GM11168 (cell line): Measurements from ENCODE around the gene MAP7.

Experiments used
- in situ Hi-C: fragments of 300-500 bp; cut with MboI; formaldehyde crosslinking; loops from one replicate; pipeline ENCODE4 v1.12.0; 2022; ENCODE audit warnings: low sequenced_read_pairs; ENCODE audit not compliant: unreplicated experiment

Gene MAP7

DNA sequence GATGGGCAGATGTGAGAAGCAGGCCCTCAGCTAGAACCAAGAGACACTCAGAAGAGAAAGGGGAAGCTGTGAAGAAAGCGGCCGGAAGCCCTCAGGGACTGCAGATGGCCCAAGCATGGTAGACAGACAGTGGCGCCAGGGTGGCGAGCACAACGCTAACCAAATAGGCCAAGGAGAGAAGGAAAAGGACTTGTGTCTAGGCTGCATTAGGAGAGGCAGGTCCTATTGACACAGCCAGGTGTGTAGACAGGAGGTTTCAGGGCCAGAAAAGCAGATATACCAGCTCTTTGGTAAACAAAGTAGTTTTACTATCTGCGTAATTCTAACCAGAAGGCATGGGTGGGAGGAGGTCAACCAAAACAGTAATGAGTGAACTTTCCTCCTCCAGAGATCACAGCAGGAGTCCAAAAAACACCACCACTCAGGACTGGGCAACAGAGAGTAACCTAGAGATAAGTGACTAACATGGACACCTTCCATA lies 15.8 kb upstream of the MAP7 start:
- in situ Hi-C loops: no loop called here

DNA sequence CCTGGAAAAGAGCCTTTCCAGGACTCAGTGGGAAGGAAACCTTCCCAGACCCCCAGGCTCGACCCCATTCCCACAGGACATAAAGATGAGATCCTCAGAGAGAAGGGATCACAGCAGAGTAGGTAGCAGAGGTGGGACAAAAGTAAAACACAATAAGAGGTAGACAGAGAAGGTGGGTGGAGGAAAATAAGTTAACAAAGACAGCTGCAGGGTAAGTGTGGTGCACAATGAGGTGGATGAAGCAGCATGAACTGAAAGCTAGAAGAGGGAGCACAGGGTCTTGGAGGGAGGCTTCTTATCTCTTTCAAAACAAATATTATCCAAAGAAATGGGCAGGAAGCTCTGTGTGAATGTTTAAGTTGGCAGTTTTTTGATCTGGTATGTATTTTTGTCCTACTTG lies 14.0 kb upstream of the MAP7 start:
- in situ Hi-C loops: no loop called here

DNA sequence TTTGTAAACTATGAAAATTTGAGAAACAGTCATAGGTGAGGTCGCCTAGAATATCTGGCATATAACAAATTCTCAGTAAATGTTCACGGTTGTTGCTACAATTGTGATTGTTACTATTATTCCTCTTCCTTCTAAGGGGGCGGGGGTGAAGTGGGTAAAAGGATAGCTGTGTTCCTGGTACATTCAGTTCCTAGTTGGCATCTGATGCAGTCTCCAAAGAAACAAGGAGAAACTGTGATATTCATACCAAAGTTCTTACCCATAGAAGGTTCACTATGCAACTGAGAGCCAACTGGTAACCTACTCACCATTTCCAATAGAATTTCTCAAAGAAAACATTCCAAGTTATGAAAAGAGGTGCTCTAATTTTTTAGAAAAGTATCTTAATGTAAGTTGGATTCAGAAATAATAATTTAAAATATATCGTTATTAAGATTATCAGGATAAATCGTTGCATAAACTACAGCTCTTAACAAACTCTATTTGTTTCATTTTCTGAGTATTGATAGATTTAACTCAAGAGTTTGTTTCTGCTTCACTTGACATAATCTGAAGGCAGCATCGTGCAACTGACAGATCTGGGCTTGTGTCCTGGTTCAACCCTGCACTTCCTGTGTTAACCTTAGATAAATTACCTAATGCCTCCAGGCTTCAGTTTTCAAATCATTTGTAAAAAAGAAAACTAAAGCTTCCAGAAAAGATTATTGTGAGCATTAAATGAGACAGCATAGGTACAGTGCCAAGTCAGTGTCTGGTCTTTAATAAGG lies 13.3 kb upstream of the MAP7 start:
- in situ Hi-C loops: no loop called here

DNA sequence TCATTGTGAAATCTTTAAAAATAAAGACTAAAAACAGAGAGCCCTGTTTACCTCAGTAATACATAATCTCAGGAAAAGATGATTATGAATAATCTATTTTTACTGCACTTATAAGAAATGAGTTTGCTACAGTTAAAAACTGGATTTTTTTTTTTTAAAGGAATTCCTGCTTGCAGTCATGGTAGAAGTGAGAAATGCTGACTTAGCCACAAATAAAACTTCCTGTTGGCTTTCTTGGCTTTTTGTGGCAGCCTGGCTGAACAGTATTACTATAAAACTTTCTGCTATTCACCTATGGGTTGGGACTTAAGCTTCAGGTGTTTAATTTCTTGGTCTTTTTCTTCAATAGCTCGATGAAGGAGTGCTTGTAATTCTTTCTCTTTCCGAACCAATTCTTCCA lies 12.0 kb upstream of the MAP7 start:
- in situ Hi-C loops: no loop called here

DNA sequence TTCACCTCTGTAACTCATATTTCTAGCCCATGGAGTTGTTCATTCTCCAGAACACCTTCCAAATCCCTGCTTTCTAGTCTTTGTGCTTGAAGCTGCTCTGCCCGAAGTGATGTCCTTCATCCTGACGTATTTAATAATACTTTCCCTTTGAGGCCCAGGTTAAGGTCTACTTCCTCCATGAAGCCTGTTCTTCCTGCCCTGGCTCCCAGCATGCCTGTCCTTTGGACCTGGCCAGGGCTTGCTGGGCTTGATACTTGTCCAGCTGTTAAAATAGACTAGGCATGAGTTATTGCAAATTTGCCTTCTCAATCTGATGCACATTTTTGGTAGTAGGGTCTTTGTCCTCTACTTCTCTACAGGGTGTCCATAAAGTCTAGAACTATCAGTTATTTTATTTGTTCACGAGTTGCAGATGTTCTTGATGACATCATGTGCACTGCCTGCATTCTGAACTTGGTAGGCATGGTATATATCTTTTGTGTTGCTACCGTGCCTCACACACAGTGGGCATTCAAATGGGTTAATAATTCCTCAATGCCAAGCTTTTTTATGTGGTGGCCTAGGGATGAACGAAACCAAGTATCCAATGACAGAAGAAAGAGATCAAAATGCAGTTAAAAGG lies 3.1 kb upstream of the MAP7 start:
- in situ Hi-C loops: no loop called here

DNA sequence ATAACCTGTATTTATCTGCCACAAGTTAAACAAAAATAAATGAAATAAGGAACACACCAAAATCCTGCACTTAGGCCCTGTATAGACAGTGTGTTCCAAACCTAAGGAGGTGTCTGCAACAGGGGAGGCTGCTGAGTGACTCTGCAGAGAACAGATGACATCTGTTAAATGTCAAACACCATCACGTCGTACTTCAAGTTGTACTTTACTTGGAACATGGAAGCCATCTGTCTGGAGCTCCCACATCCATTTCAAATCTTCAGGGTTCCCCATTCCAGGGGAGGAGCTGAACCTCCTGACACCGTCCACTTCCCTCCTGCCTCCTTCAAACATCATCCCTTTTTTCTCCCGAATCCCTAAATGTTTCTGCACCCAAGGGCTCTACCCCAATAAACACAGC lies 1.8 kb upstream of the MAP7 start:
- in situ Hi-C loops: no loop called here

DNA sequence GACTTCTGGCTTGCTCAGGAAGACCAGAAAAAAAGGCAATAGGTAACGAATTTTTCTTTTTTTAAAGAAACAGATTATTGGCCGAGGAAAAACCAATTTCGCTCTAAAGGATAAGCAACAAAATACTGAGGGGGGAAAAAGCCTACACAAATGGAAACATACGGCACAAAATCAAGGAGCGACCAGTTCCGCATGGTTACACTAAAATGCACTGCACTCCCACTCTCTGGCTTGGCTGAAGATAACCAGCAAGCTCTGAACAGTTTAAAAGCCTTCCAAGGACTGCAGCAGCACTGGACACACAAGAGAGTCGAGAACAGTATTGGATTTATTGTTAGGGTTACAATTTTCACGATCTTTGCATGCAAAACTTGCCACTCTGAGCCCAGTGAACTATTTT lies 881 bp upstream of the MAP7 start:
- in situ Hi-C loops: no loop called here

DNA sequence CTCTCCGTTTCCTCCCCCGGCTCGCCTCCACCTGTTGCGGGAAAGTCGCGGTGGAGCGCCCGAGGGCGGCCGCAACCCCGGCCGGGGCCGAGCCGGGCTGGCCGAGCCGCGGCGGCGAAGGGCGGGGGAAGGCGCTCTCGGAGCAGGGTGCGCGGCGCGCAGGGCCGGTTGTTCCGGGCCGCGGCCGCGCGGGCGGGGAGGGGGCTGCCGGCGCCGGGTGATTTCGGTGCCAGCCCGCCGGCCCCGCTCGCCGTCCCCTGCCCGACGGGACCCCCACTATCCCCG lies 235 bp downstream of the MAP7 start:
- in situ Hi-C loops: no loop called here

DNA sequence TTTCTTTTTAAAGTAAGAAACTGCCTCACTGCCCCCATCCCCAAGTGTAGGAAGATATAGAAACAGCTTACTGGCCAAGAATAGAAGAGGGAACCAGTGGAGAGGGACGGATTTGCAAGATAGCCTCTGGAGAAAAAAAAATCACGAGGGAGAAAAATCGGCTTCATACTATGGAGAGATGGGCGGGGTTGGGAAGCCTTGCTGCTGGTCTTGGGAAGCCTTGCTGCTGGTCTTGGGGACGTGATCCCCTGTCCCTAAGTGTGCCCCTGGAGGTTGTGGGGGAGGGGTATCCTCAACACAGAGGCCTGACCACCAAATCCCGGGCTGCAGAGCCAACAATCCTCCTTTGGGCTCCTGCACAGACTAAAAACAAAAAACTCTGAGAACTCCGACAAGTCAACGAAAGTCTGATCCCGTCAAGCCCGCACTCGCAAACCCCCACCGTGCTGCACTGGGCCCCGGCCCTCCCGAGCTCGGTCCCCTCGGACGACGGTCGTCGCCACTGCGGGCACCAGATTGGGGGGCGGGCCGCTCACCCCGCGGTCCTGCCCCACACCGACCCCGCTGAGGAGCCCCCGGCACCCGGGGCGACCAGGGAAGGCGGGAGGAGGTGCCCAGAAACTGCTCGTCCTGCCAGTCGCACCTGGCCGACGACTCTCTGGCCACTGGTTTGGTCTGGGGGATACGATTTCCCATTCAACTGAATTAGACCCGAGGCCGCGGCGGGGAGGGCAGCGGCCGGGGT lies 750 bp downstream of the MAP7 start:
- in situ Hi-C loops: no loop called here

DNA sequence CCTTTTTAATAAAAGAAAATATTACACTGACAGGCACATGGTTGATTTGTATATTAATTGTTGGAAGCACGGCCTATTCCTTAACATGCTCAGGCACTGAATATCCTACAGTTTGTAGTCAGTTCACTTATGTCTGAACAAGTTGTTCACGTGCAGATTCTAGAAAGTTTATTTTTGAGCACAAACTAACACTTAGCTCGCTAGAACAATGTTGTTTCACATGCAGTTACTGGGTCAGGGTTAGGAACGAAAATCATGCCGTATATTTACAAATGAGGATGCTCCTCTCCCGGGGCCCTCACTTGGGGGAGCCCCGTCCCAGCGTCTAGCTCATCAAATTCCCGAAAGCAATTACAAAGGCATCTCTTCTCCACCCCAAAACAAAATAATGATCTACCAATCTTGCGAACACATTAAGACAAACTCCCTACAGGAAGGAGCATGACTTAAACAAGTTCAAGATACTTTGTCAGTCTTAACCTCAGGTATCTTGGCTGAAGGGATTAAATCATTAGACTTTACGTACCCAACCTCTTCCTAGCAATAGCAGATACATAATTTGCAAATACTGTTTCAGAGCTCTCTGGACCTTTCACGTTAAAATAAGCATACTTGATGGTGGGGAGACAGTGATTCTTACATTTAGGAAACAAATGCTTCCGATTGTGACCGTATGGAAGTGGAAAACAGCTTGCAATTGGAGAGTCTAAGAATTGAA lies 1.5 kb downstream of the MAP7 start:
- in situ Hi-C loops: no loop called here

DNA sequence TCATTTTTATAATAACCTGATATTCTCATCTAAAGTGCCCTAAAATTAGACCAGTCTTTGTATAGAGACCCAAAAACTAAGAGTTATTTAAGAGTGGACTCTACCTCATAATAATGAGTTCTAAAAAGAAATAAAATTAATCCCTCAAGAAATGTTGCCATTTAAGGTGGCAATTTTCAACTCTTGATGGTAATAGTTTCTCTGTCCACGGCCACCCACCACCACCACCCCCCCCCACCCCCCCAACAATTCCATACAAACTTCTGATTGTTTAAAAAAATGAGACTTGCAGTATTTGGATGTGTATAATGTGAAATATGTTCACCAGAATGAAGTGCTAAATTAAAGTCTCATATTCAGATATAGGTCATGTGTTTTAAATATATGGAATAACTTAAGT lies 2.4 kb downstream of the MAP7 start:
- in situ Hi-C loops: no loop called here

DNA sequence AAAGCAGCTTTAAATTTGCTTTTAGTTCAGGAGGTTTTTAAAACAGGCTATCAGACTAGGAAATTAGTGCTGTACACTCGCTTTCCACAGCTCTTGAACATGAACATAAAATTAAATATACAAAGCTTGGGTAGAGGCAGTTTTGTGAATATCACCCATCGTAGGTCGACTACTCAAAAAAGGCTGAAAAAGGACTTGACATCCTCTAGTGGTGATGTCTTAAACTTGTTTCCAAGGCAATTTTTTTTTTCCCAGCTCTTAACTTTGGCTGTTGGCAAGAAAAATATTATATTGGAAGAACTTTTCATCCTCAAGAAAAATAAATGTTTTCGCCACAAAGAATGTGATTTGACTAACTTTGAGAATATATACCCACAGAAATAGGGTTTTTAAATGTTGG lies 2.9 kb downstream of the MAP7 start:
- in situ Hi-C loops: no loop called here

DNA sequence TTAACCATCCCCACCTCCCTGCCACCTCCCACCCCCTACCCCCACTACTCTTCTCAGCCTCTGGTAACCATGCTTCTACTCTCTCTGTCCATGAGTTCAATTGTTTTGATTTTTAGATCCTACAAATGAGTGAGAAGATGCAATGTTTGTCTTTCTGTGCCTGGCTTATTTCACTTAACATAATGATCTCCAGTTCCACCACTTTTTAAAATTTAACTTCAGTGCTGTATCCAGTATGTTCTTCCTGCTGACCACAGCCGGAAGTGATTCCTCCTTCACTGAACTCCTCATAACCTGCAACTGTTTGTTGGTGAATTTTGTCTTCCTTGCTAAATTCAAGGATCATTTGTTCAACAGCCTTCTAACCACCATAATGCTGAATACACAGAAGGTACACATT lies 3.9 kb downstream of the MAP7 start:
- in situ Hi-C loops: no loop called here

DNA sequence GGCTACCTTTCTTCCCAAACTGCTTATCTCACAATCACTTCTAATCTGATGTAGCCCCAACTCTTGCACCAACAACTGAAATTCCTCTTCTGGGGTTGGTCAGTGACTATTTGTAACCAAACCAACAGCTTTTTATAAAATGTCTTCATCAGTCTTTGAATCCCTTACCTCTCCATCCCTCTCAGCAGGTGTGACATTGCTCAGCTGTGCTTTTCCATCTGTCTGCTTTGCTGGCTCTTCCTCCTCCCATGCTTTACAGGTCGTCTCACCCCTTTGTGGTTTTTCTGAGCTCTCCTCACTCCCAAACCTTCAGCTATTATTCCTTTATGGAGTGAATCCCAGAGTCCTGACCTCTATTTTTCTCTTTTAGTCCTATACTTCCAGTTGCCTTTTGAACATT lies 5.9 kb downstream of the MAP7 start:
- in situ Hi-C loops: no loop called here

DNA sequence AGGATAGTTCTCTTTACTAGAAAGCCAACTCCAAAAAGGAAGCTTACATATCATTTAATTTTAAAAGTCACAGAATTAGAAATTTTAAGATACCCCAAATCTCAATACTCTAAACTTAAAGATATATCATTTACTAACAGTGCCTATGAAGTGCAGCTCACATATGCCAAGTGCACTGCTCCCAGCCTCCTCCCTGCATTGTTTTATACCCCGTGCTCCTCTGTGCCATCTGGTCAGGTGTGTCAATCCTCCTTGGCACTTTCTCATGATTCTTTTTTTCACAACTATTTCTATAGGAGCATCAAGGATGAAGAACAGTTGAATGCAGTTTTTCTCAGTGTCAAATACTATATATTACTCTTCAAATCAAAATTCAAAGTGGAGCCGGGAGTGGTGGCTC lies 8.8 kb downstream of the MAP7 start:
- in situ Hi-C loops: no loop called here

DNA sequence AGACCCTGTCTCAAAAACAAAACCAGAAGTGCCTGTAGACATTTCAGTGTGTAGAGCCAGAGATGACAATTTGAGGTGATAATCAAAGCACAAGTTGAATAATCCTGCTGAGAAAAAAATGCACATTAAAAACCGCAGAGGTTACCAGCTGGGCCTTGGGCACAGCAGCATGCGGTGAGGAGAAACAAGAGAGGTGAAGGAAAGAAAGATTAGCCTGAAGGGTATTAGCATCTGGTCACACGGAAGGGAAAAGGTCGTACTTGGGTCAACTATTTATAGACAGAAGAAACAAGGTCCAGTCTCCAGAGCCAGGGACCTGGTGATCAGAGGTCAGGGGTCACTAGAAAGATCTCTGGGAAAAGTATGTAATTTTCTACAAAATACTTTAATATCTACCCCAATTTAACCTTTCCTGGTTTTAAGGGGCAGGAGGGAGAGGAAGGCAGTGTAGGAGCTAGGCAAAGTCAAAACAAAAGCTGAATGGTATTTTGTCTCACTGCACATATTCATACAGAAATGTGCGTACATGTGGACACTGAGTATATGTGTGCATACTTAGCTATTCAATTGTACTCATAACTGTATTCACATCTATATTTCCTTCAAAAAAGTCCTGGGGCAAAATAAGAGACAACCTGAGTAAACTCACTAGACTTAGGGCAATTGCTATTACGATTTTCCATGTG lies 10.1 kb downstream of the MAP7 start:
- in situ Hi-C loops: no loop called here

DNA sequence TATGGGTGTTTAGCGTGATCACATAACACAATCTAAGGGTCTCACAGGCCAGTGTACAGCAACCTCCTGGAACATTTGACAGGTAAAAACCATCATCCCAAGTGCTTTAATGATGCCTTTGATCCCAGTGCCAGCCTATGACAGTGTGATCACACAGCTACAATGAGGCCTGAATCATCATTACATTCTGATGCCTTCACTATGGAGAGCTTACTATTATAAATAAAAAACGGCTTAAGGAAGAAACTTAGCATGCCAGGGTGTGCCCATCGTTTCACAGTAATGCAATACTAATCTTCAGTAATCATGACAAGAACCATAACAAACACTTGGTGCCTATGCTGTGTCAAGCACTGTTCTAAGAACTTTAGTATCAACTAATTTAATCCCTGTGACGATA lies 11.4 kb downstream of the MAP7 start:
- in situ Hi-C loops: no loop called here

DNA sequence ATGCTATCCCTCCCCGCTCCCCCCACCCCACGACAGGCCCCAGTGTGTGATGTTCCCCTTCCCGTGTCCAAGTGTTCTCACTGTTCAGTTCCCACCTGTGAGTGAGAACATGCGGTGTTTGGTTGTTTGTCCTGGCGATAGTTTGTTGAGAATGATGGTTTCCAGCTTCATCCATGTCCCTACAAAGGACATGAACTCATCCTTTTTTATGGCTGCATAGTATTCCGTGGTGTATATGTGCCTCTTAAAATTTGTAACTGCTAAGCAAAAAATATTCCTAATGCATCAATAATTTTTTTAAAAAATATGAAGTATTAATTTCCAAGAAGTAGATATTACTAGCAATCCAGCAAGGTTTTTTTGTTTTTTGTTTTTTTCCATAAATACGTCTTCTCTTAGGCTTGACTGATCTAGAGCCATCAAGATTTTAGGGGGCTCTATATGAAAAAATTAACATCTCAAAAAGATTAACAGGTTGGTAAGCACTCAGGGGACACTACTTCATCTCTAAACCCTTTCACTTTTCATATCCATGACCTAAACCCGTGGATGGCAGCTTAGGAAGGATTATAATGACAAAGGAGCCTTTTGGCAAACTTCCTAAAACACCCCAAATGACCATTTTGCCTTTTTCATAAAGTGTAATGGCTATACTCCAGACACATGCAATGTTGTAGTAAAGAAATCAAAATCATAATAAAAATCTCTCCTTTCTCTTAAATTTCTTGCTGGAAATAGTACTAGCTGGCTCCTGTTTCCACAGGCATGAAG lies 14.2 kb downstream of the MAP7 start:
- in situ Hi-C loops: no loop called here

DNA sequence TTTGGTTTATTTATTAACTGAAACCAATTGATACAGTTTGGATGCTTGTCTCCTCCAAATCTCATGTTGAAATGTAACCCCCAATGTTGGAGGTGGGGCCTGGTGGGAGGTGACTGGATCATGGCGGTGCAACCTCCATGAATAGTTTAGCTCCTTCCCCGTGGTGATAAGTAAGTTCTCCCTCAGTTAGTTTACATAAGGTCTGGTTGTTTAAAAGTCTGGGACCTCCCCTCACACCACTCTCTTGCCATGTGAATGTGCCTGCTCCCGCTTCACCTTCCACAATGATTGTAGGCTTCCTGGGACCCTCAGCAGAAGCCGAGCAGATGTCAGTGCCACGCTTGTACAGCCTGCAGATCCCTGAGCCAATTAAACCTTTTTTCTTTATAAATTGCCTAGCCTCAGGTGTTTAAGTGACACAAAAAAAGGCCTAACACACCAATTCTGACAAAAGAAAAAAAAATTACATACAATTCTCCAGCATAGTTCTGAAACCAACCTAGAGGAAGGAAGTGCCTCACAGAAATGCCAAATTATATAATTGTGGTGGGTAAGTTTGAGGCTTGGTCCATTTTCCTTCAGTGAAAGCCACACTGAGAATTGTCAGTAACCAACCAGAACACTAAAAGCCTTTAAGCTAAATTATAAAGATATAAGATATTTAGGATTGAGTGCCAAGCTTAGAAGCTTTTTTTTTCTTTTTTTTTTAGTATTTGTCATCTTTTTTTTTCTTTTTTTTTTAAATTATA lies 15.0 kb downstream of the MAP7 start:
- in situ Hi-C loops: no loop called here
